WTC11 (cell line): Measurements from ENCODE around the gene TMEM238.

Experiments used
- ATF1 ChIP-seq: sonication (generic); formaldehyde crosslinking; IDR thresholded peaks from 2 replicates; pipeline ENCODE4 v1.8.1; 2023; ENCODE audit warnings: mild to moderate bottlenecking, moderate library complexity, missing genetic modification reagents
- CREB1 ChIP-seq: sonication (generic); formaldehyde crosslinking; IDR thresholded peaks from 2 replicates; pipeline ENCODE4 v1.8.0; 2023; ENCODE audit warnings: mild to moderate bottlenecking, missing genetic modification reagents
- CTCF ChIP-seq: fragments of 200-600 bp; IDR thresholded peaks from 2 replicates; pipeline ENCODE4 v1.8.0; 2022; ENCODE audit warnings: antibody characterized with exemption
- KAT7 ChIP-seq: sonication (generic); formaldehyde crosslinking; IDR thresholded peaks from 2 replicates; pipeline ENCODE4 v1.8.1; 2023; ENCODE audit warnings: missing genetic modification reagents, mild to moderate bottlenecking, borderline replicate concordance
- NFYB ChIP-seq: sonication (generic); formaldehyde crosslinking; conservative IDR thresholded peaks from 2 replicates; pipeline ENCODE4 v1.8.0; 2022; ENCODE audit warnings: low read depth, missing genetic modification reagents
- NR1H2 ChIP-seq: sonication (generic); formaldehyde crosslinking; IDR thresholded peaks from 2 replicates; pipeline ENCODE4 v1.9.0; 2021; ENCODE audit warnings: mild to moderate bottlenecking, moderate library complexity, missing genetic modification reagents
- TCF7 ChIP-seq: sonication (generic); formaldehyde crosslinking; IDR thresholded peaks from 2 replicates; pipeline ENCODE4 v1.8.0; 2022; ENCODE audit warnings: mild to moderate bottlenecking, low read depth, missing genetic modification reagents, moderate library complexity
- TEAD4 ChIP-seq: sonication (generic); formaldehyde crosslinking; IDR thresholded peaks from 2 replicates; pipeline ENCODE4 v1.8.0; 2022; ENCODE audit warnings: mild to moderate bottlenecking, missing genetic modification reagents
- ZNF138 ChIP-seq: sonication (generic); formaldehyde crosslinking; conservative IDR thresholded peaks from 2 replicates; pipeline ENCODE4 v1.8.1; 2022; ENCODE audit warnings: mild to moderate bottlenecking, moderate library complexity, missing genetic modification reagents
- ZNF512 ChIP-seq: sonication (generic); formaldehyde crosslinking; IDR thresholded peaks from 2 replicates; pipeline ENCODE4 v1.8.1; 2022; ENCODE audit warnings: missing genetic modification reagents, borderline replicate concordance
- ZNF671 ChIP-seq: fragments of 250-450 bp; sonication (Bioruptor Pico); IDR thresholded peaks from 2 replicates; pipeline ENCODE4 v1.8.0; 2021; ENCODE audit warnings: mild to moderate bottlenecking
- TF ChIP-seq, protein P1 (sequence below): sonication (generic); formaldehyde crosslinking; IDR thresholded peaks from 2 replicates; pipeline ENCODE4 v1.8.0; 2022; ENCODE audit warnings: mild to moderate bottlenecking, missing genetic modification reagents
- TF ChIP-seq, protein P2 (sequence below): sonication (generic); formaldehyde crosslinking; conservative IDR thresholded peaks from 2 replicates; pipeline ENCODE4 v1.8.1; 2022; ENCODE audit warnings: mild to moderate bottlenecking, missing genetic modification reagents

DNA sequence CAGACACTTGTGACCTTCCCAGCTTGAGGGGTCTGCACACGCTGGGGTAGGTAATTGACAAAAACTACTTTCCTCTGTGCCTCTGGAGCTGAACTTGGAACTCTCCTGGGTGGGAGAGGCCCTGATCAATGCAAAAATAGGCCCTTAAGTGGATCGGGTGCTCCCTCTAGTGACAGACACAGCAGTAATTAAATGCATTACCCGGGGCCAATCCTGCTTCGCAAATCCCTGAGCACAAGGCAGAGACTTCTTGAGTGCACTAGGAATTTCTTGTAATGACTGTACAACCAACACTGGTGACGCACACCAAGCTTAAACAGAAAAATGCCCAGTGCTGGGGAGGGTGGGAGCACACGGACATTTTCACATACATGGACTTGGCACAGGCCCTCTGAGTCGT is 34.1 kb upstream of the TMEM238 start:
- TF ChIP-seq NFYB (CRISPR knock-in tag) (no peak), CTCF (peak; percentile 40), NR1H2 (no peak), ZNF512 (CRISPR knock-in tag) (no peak), ZNF671 (no peak), ATF1 (CRISPR knock-in tag) (no peak), CREB1 (no peak), KAT7 (CRISPR knock-in tag) (no peak), TCF7 (no peak), ZNF138 (CRISPR knock-in tag) (no peak), TEAD4 (CRISPR knock-in tag) (no peak)
- TF ChIP-seq, protein P1, sequence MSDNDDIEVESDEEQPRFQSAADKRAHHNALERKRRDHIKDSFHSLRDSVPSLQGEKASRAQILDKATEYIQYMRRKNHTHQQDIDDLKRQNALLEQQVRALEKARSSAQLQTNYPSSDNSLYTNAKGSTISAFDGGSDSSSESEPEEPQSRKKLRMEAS (CRISPR knock-in tag) = no peak
- TF ChIP-seq, protein P2, sequence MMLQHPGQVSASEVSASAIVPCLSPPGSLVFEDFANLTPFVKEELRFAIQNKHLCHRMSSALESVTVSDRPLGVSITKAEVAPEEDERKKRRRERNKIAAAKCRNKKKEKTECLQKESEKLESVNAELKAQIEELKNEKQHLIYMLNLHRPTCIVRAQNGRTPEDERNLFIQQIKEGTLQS = no peak
